Keratinocyte (primary cell): ENCODE data around the gene POP4. TPM values are rescaled to one million over a fixed set of nuclear protein-coding genes. Genes with fewer than 3 reads are reported as not detected.

Experiments
- DNase-seq: peaks from one replicate; pipeline ENCODE4 v3.0.0-alpha.2; 2011; ENCODE audit warnings: low read depth, missing footprints, low spot score
- FAIRE-seq: peaks from 2 replicates; lab custom pipeline; 2011; peaks lifted over from hg19 to GRCh38; lab: Jason Lieb, UNC
- H2AFZ ChIP-seq: 2 replicates; pipeline ENCODE4 v1.6.0; 2012; ENCODE audit warnings: low read length, control low read depth, inconsistent platforms; ENCODE audit not compliant: control insufficient read depth
- H3K27ac ChIP-seq: 2 replicates; pipeline ENCODE4 v1.5.1; 2011; ENCODE audit warnings: low read length; ENCODE audit not compliant: control insufficient read depth, insufficient read depth
- H3K27me3 ChIP-seq: 3 replicates; pipeline ENCODE4 v1.6.0; 2011; ENCODE audit warnings: low read length; ENCODE audit not compliant: control insufficient read depth, insufficient read depth; ENCODE audit errors: extremely low read depth
- H3K36me3 ChIP-seq, 2 experiments: 2 replicates in 1 of 2; 3 replicates in 1 of 2; pipeline ENCODE4 v1.5.1; 2011; ENCODE audit warnings: low read length in 2 of 2, mild to moderate bottlenecking in 1 of 2; ENCODE audit not compliant: control insufficient read depth in 2 of 2, insufficient read depth in 2 of 2; ENCODE audit errors: extremely low read depth in 1 of 2
- H3K4me1 ChIP-seq: 3 replicates; pipeline ENCODE4 v1.5.1; 2011; ENCODE audit warnings: low read length; ENCODE audit not compliant: control insufficient read depth, insufficient read depth; ENCODE audit errors: extremely low read depth
- H3K4me2 ChIP-seq: 3 replicates; pipeline ENCODE4 v1.6.0; 2011; ENCODE audit warnings: low read depth, low read length; ENCODE audit not compliant: control insufficient read depth, insufficient read depth; ENCODE audit errors: extremely low read depth
- H3K4me3 ChIP-seq, 3 experiments: fragments of 200-600 bp in 1 of 3; sonication (generic) in 1 of 3; 2 replicates in 2 of 3; 3 replicates in 1 of 3; pipeline ENCODE4 v1.5.1; 2011 to 2016; ENCODE audit warnings: low read length in 3 of 3, mild to moderate bottlenecking in 3 of 3, control low read depth in 2 of 3, inconsistent platforms in 1 of 3, low read depth in 1 of 3, mixed read lengths in 1 of 3, mixed run types in 1 of 3, moderate library complexity in 1 of 3; ENCODE audit not compliant: control insufficient read depth in 2 of 3, insufficient read depth in 2 of 3; ENCODE audit errors: extremely low read depth in 1 of 3
- H3K79me2 ChIP-seq: 2 replicates; pipeline ENCODE4 v1.6.0; 2012; ENCODE audit warnings: low read length; ENCODE audit not compliant: control insufficient read depth, insufficient read depth
- H3K9ac ChIP-seq: 3 replicates; pipeline ENCODE4 v1.6.0; 2011; ENCODE audit warnings: low read length; ENCODE audit not compliant: control insufficient read depth, insufficient read depth; ENCODE audit errors: extremely low read depth
- H3K9me1 ChIP-seq: 3 replicates; pipeline ENCODE4 v1.6.0; 2011; ENCODE audit warnings: low read length; ENCODE audit not compliant: control insufficient read depth, insufficient read depth; ENCODE audit errors: extremely low read depth
- H3K9me3 ChIP-seq: 2 replicates; pipeline ENCODE4 v1.5.1; 2012; ENCODE audit warnings: low read depth, low read length; ENCODE audit not compliant: control insufficient read depth
- H4K20me1 ChIP-seq: 3 replicates; pipeline ENCODE4 v1.6.0; 2011; ENCODE audit warnings: low read length; ENCODE audit not compliant: control insufficient read depth, insufficient read depth; ENCODE audit errors: extremely low read depth
- EZH2 ChIP-seq: IDR thresholded peaks from one replicate; pipeline ENCODE4 v1.6.1; 2012; ENCODE audit warnings: inconsistent platforms, mild to moderate bottlenecking, low read length, moderate library complexity
- dilution Hi-C: fragments of 300-500 bp; cut with MboI; formaldehyde crosslinking; loops from one replicate; pipeline ENCODE4 v1.7.0; 2020; ENCODE audit warnings: low sequenced_read_pairs; ENCODE audit not compliant: extremely low pct_ligation_motif_present
- polyA plus RNA-seq, 5 experiments: library from polyadenylated mRNA; depleted of rRNA in 3 of 5; stranded (reverse) in 3 of 5; stranded (forward) in 1 of 5; unstranded in 1 of 5; fragments of >200 nt; gene quantifications; 1 replicate in 1 of 5; 2 replicates in 3 of 5; 3 replicates in 1 of 5; pipeline versions ENCODE4 v1.2.1 to v1.2.3, GENCODE V29; 2011 to 2012; ENCODE audit warnings: missing spikeins in 2 of 5, low read depth in 1 of 5, low replicate concordance in 1 of 5
- TF ChIP-seq, protein P1 (sequence below), 3 experiments: IDR thresholded peaks in 1 of 3; conservative IDR thresholded peaks in 1 of 3; optimal IDR thresholded peaks in 1 of 3; 2 replicates in 2 of 3; 3 replicates in 1 of 3; pipeline versions ENCODE3 to v1.5.1; 2011; ENCODE audit warnings: low read length in 3 of 3, mild to moderate bottlenecking in 3 of 3, moderate library complexity in 2 of 3, control low read depth in 1 of 3, inconsistent platforms in 1 of 3; ENCODE audit not compliant: insufficient read depth in 2 of 3; ENCODE audit errors: extremely low read depth in 1 of 3

Gene POP4
- polyA plus RNA-seq, 1 donor (not counting 4 experiments of a cell fraction or from before 2014, with no cell fraction given): 104 TPM

DNA sequence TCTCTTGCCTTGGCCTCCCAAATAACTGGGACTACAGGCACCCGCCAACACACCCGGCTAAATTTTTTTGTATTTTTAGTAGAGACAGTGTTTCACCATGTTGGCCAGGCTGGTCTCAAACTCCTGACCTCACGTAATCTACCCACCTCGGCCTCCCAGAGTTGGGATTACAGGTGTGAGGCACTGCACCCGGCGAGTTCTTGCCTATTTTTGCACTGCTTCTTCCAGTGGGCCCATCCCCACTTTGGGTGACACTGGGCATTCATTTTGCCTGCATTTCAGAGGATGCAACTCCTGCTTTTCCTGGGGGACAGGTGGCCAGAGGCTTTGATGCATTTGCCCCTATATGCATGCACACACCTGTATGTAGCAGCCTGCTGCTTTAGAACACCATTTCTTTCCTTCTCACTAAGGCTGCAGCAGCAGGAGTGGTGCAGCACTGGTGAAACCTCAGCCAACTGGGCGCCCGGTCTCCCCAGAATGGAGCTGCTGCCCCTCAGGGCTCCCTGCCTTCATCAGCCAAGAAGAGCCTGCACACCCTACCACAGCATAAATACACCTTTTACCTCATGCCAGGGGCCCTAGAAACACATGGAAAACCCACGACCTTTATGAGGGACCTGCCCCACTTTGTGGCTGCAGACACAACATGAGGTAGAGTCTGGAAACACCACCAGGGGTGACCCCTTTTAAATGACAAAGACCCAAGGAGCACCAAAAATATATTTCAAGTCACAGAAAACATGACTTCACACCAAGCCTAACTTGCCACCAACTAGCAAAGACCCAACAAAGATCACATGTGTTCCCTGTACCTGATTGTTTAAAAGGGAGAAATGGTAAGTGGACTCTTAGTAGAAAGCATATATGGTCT is 36.8 kb upstream of the POP4 start:
- Histone ChIP-seq H3K27ac (no peak overlapping the region), H3K27me3 (no peaks in the 10 kb centered on the region), H3K9ac (no peak overlapping the region), H3K4me1 (no peaks in the 10 kb centered on the region), H4K20me1 (no peaks in the 10 kb centered on the region), H3K36me3 (no peaks in the 10 kb centered on the region), H3K9me1 (no peaks in the 10 kb centered on the region), H3K79me2 (no peaks in the 10 kb centered on the region), H3K4me2 (no peak overlapping the region), H3K4me3 (no peak overlapping the region), H2AFZ (no peak overlapping the region), H3K9me3 (no peaks in the 10 kb centered on the region)
- dilution Hi-C loops: no loop called here
- DNase-seq (no peak), FAIRE-seq (no peak)
- TF ChIP-seq, protein P1, sequence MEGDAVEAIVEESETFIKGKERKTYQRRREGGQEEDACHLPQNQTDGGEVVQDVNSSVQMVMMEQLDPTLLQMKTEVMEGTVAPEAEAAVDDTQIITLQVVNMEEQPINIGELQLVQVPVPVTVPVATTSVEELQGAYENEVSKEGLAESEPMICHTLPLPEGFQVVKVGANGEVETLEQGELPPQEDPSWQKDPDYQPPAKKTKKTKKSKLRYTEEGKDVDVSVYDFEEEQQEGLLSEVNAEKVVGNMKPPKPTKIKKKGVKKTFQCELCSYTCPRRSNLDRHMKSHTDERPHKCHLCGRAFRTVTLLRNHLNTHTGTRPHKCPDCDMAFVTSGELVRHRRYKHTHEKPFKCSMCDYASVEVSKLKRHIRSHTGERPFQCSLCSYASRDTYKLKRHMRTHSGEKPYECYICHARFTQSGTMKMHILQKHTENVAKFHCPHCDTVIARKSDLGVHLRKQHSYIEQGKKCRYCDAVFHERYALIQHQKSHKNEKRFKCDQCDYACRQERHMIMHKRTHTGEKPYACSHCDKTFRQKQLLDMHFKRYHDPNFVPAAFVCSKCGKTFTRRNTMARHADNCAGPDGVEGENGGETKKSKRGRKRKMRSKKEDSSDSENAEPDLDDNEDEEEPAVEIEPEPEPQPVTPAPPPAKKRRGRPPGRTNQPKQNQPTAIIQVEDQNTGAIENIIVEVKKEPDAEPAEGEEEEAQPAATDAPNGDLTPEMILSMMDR (optimal IDR thresholded peaks at IDR 0.05 in 1 of 3, IDR thresholded peaks at IDR 0.05 in 1 of 3, conservative IDR thresholded peaks at IDR 0.05 in 1 of 3; ENCODE audit: extremely low read depth in 1 of 3, insufficient read depth in 2 of 3, low read length in 3 of 3): no peak
- TF ChIP-seq EZH2: no peak

DNA sequence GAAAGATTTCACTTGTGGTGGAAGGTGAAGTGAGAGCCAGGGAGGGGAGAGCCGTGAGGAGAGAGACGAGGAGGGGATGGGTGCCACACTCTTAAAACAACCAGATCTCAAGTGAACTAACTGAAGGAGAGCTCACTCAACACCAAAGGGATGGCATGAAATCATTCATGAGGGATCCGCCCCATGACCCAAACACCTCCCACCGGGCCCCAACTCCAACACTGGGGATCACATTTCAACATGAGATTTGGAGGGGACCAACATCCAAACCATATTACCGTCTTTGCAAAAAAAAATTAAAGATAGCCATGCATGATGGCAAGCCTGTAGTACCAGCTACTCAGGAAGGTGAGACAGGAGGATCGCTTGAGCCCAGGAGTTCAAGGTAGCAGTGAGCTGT is 34.9 kb upstream of the POP4 start:
- Histone ChIP-seq H3K27ac (no peak overlapping the region), H3K36me3 (no peaks in the 10 kb centered on the region), H3K4me1 (no peaks in the 10 kb centered on the region), H3K79me2 (no peaks in the 10 kb centered on the region), H3K9ac (no peak overlapping the region), H3K9me3 (no peaks in the 10 kb centered on the region), H4K20me1 (no peaks in the 10 kb centered on the region), H3K27me3 (peaks cover 5% of the 10 kb centered on the region), H3K4me2 (no peak overlapping the region), H3K9me1 (no peaks in the 10 kb centered on the region), H2AFZ (no peak overlapping the region), H3K4me3 (no peak overlapping the region)
- FAIRE-seq (no peak), DNase-seq (no peak)
- TF ChIP-seq, protein P1 (optimal IDR thresholded peaks at IDR 0.05 in 1 of 3, IDR thresholded peaks at IDR 0.05 in 1 of 3, conservative IDR thresholded peaks at IDR 0.05 in 1 of 3; ENCODE audit: extremely low read depth in 1 of 3, insufficient read depth in 2 of 3, low read length in 3 of 3): no peak
- TF ChIP-seq EZH2: no peak
- dilution Hi-C loops: no loop called here
